Esophagus muscularis mucosa (tissue), 3 donors: ENCODE measurements around the gene SLC25A10.

Experiments
- EP300 ChIP-seq: sonication (generic); formaldehyde crosslinking; IDR thresholded peaks from one replicate; pipeline ENCODE4 v1.6.1; 2017; ENCODE audit warnings: antibody characterized with exemption
- TF ChIP-seq, protein P1 (sequence below), 3 experiments: fragments of 200-600 bp in 2 of 3; fragments of 450-650 bp in 1 of 3; sonication (generic) in 2 of 3; IDR thresholded peaks; one replicate each; pipeline ENCODE4 v1.5.1; 2017 to 2019; ENCODE audit warnings: antibody characterized with exemption in 3 of 3, mild to moderate bottlenecking in 2 of 3, moderate library complexity in 1 of 3

GRCh38 chr17:81696218-81696941, 15.7 kb upstream of the SLC25A10 start:
- TF ChIP-seq, protein P1, sequence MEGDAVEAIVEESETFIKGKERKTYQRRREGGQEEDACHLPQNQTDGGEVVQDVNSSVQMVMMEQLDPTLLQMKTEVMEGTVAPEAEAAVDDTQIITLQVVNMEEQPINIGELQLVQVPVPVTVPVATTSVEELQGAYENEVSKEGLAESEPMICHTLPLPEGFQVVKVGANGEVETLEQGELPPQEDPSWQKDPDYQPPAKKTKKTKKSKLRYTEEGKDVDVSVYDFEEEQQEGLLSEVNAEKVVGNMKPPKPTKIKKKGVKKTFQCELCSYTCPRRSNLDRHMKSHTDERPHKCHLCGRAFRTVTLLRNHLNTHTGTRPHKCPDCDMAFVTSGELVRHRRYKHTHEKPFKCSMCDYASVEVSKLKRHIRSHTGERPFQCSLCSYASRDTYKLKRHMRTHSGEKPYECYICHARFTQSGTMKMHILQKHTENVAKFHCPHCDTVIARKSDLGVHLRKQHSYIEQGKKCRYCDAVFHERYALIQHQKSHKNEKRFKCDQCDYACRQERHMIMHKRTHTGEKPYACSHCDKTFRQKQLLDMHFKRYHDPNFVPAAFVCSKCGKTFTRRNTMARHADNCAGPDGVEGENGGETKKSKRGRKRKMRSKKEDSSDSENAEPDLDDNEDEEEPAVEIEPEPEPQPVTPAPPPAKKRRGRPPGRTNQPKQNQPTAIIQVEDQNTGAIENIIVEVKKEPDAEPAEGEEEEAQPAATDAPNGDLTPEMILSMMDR (IDR thresholded peaks at IDR 0.05) = no peak
- TF ChIP-seq EP300 = no peak
